ENCODE measurements around the gene ITGB1. TPM values are rescaled to one million over a fixed set of nuclear protein-coding genes. Genes with fewer than 3 reads are reported as not detected.

ITGB1 gene
- total and polyA plus RNA-seq, 2 of the 8 experiments (the other 6 are each of a cell fraction or from before 2014, with no cell fraction given): 82.7 to 321 TPM

GRCh38 chr10:32988604-32989003 lies 30.6 kb upstream of the ITGB1 start:
- WGBS, 2 experiments (ENCODE audit: extremely low coverage in 1 of 2, insufficient coverage in 1 of 2, insufficient read length in 1 of 2, insufficient replicate concordance in 2 of 2, low coverage in 1 of 2, low lambda C conversion rate in 2 of 2, missing lambda C conversion rate in 1 of 2): 93% methylated on average over 3 of the region's 3 CpGs; no CpG with 5 or more reads in 1 of the 2 experiments
- POLR2A ChIA-PET (ENCODE audit: partially characterized antibody): no interaction called here
- TF ChIP-seq ATF2 (IDR thresholded peaks at IDR 0.05; ENCODE audit: low read length) (no peak), CBX8 (IDR thresholded peaks at IDR 0.05; ENCODE audit: borderline replicate concordance, low read depth, low read length) (no peak), PHF8 (conservative IDR thresholded peaks at IDR 0.05; ENCODE audit: low read depth, low read length) (no peak), ASH2L (IDR thresholded peaks at IDR 0.05; ENCODE audit: low read length) (no peak), CEBPB (IDR thresholded peaks at IDR 0.05; ENCODE audit: low read depth, low read length) (no peak), MAFK (IDR thresholded peaks at IDR 0.05; ENCODE audit: low read depth, low read length) (no peak), NANOG (IDR thresholded peaks at IDR 0.05; ENCODE audit: insufficient read depth, low read depth, low read length, poor library complexity, severe bottlenecking) (no peak), ZNF274 (IDR thresholded peaks at IDR 0.05; ENCODE audit: borderline replicate concordance, extremely low read depth, low read length) (no peak), ATF3 (IDR thresholded peaks at IDR 0.05; ENCODE audit: insufficient read depth, low read depth, low read length) (no peak), EP300 (IDR thresholded peaks at IDR 0.05; ENCODE audit: borderline replicate concordance in 1 of 2, low read depth in 2 of 2, low read length in 2 of 2) (no peak), CBX5 (IDR thresholded peaks at IDR 0.05; ENCODE audit: low read depth, low read length) (no peak), JUND (IDR thresholded peaks at IDR 0.05; ENCODE audit: low read length) (no peak)

More at GRCh38 chr10:32988604-32989003, 30.6 kb upstream of the ITGB1 start:
- Histone ChIP-seq H2BK20ac (ENCODE audit: low read length) (no peak overlapping the region), H3K4me3 (ENCODE audit: extremely low read depth in 1 of 4, insufficient read depth in 2 of 4, low read depth in 3 of 4, low read length in 4 of 4) (no peak overlapping the region), H3K9ac (replicated peaks in 1 of 4; ENCODE audit: extremely low read depth in 1 of 4, low read depth in 3 of 4, low read length in 3 of 4) (no peak overlapping the region), H3K23me2 (ENCODE audit: low read depth, low read length) (no peaks in the 10 kb centered on the region), H3K4ac (replicated peaks; ENCODE audit: insufficient read length, low read depth, low read length) (no peak overlapping the region), H3K23ac (ENCODE audit: insufficient read length) (no peak overlapping the region), H3K27ac (ENCODE audit: low read depth, low read length) (no peak overlapping the region), H3K9me3 (ENCODE audit: insufficient read depth in 2 of 2, low read depth in 1 of 2, low read length in 1 of 2) (no peaks in the 10 kb centered on the region), H3K56ac (replicated peaks; ENCODE audit: insufficient read length, low read depth, low read length) (no peak overlapping the region), H3K79me2 (ENCODE audit: control insufficient read depth in 1 of 2, insufficient read depth in 2 of 2, low read length in 2 of 2) (no peaks in the 10 kb centered on the region), H2AK5ac (ENCODE audit: low read depth, low read length) (no peak overlapping the region), H4K5ac (ENCODE audit: insufficient read length, low read depth, low read length) (no peak overlapping the region), H3K79me1 (ENCODE audit: low read depth, low read length) (no peaks in the 10 kb centered on the region), H3K18ac (ENCODE audit: extremely low read depth, low read length) (no peak overlapping the region), H3K4me2 (ENCODE audit: insufficient read depth in 1 of 2, low read depth in 2 of 2, low read length in 2 of 2) (no peak overlapping the region), H3K36me3 (ENCODE audit: control insufficient read depth in 2 of 4, insufficient read depth in 4 of 4, low read length in 3 of 4) (no peaks in the 10 kb centered on the region), H3K4me1 (replicated peaks in 1 of 4; ENCODE audit: control insufficient read depth in 3 of 4, insufficient read depth in 4 of 4, low read length in 3 of 4) (peaks cover 0 to 4% (median 0%) of the 10 kb centered on the region in 4 experiments; a peak in 2 of 7 replicates), H4K20me1 (replicated peaks in 1 of 2; ENCODE audit: control insufficient read depth in 1 of 2, insufficient read depth in 2 of 2, low read length in 2 of 2) (no peaks in the 10 kb centered on the region), H2BK5ac (ENCODE audit: low read depth, low read length) (no peak overlapping the region), H2BK120ac (replicated peaks; ENCODE audit: low read depth, low read length) (no peak overlapping the region), H2AFZ (ENCODE audit: low read length) (no peak overlapping the region), H2BK15ac (ENCODE audit: low read length) (no peak overlapping the region), H3K27me3 (replicated peaks in 1 of 4; ENCODE audit: control insufficient read depth in 3 of 4, extremely low read depth in 1 of 4, insufficient read depth in 3 of 4, low read length in 3 of 4) (no peaks in the 10 kb centered on the region), H3K14ac (ENCODE audit: insufficient read length) (no peak overlapping the region), H4K8ac (ENCODE audit: extremely low read depth, insufficient read depth, low read length) (no peak overlapping the region), H2BK12ac (ENCODE audit: low read depth, low read length) (no peak overlapping the region), H4K91ac (replicated peaks; ENCODE audit: insufficient read length, low read length) (no peak overlapping the region)
- CTCF ChIA-PET (ENCODE audit: partially characterized antibody): interaction anchor here (0.6 to 1.9 kb wide), 3 partner anchors 9 to 704 kb away, joined by 3 to 5 read pairs (median 3); no protein-coding TSS in a partner anchor
- FAIRE-seq: no peak
- DNase-seq (ENCODE audit: low read depth in 1 of 2, low spot score in 2 of 2): no peak

Measured in H1 (cell line).